Esophagus squamous epithelium (tissue), 4 donors: ENCODE results near the gene RAB8A.

ENCODE experiments used
- CTCF ChIP-seq, 6 experiments: fragments of 450-650 bp in 4 of 6; fragments of 200-600 bp in 2 of 6; sonication (generic) in 2 of 6; IDR thresholded peaks; one replicate each; pipeline ENCODE4 v1.5.1; 2016 to 2019; ENCODE audit warnings: antibody characterized with exemption in 6 of 6, mild to moderate bottlenecking in 4 of 6, moderate library complexity in 4 of 6
- POLR2A ChIP-seq, 4 donors: fragments of 450-650 bp; IDR thresholded peaks; one replicate each; pipeline ENCODE4 v1.6.1; 2017; ENCODE audit warnings: antibody characterized with exemption in 4 of 4, mild to moderate bottlenecking in 4 of 4, moderate library complexity in 3 of 4

- no peak for TF ChIP-seq CTCF (IDR thresholded peaks at IDR 0.05)
- no peak for TF ChIP-seq POLR2A (IDR thresholded peaks at IDR 0.05)
Observed at GRCh38 chr19:16068696-16069259, 42.9 kb upstream of the RAB8A start.
